GM19397 (cell line): Measurements from ENCODE around the gene CREBBP.

Source experiments
- ATAC-seq: cut with Tn5 transposase; IDR thresholded peaks from one replicate; pipeline ENCODE4 v1.9.1; 2021; ENCODE audit warnings: mild to moderate bottlenecking, moderate library complexity; ENCODE audit not compliant: unreplicated experiment

CREBBP gene

DNA sequence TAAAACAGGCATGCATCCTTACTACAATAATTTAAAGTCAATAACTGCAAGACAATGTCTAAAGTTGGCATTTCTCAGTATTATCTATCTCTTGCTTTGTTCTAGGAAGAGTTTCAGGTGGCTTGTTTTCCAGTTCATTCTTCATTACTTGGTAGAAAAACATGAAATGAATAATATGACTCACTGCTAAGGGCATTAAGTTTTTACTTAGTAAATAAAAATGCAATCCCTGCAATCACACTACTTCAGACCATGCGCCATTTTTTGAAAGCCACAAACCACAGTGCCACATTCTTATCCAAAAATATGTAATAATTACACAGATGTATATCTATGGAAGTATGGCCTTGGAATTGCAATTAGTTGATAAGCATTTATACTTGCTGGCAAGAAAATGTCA, 55.4 kb downstream of the CREBBP start:
- ATAC-seq: no peak

DNA sequence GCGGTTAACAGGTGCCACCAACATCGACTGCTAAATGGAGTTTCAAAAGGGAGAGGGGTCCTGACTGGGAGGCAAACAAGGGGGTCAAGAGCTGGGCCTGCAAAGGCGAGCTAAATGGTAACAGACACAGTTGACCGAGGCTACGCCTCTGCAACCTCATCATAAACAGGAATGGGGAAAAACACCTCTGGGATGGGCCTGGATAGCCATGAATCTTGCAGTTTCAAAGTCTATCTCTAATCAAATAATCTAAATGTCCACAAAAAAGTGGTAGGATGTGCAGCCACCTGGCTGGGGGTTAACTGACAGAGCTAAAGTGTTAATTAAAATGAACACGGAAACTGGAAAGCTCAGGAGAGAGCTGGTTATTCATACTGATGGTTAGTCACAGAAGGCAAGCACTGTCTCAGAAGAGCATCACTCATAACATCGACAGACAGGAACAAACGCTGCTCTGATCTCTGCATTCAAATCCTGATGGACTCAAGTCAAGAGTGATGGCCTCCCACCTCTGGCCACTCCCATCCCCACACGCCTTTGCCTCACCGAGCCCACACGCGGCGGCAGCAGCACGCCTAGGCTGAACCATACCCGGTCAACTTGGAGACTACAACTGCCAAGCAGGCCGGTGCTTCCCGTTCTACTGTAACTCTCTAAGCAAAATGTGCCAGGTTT, 56.3 kb downstream of the CREBBP start:
- ATAC-seq: no peak

DNA sequence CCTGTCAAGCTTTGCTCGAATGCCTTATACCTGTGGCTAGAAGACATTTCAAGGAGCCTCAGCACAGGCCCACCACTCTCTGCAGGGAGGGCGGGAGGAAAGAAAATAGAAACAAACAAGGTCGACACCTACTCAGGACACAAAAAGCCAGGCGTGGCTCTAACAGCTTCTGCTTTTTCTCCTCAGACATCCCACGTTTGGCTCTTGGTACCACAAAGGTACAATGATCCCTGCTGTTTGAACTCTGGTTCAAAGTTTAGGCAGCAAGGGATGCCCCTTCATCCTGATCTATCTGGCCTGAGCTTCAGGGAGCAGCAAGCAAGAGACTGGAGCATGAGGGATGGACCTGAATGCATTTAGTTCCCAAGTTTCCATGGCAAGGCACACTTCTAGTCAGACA, 57.1 kb downstream of the CREBBP start:
- ATAC-seq: no peak

DNA sequence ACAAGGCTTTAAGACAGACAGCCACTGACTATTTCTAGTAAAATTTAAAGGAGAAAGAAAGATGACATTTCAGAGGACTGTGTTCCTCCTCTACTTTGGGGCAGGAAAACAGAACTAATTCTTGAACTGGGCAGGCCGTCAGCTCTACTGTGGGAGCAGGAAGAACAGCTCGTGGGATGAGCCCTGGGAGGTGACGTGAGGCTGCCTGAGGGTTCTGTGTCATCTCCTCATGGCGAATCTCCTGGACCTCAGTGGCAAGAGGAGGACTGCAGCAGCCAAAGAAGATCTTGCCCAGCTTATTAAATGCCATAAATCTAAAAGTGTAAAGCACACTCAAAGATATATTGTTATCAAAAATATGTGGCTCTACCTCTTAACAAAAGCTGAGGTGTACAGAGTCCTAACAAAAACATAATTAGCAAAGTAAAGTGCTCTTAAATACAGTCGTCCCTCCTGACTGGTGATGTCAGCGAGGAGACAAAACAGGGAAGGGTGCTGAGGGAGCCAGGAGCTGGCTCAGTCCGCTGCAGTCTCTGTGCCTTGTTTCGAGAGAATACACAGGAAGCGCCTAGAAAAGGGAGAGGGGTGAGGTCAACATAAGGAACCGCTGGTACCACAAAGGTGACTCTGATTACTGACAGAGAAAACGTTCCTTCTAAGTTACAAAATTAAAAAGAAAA, 58.0 kb downstream of the CREBBP start:
- no peak for ATAC-seq

DNA sequence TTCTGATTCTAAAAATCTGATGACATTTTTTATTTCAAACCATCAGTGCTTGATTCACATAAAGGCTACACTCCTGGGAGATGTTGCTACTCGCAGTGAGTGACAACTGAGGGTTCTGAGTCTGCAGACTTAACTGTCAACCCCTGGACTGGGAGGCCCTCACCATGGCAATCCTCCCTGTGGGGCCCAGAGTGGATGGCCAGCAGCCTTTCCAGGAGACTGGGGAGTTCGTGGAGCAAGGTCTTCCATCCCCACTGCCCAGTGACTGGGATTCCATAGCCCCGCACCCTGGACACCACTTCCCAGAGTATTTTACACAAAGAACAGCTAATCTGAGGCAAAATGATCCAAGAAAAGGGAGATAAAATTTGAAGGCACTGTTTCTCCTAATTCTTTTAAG, 59.3 kb downstream of the CREBBP start:
- ATAC-seq: no peak

DNA sequence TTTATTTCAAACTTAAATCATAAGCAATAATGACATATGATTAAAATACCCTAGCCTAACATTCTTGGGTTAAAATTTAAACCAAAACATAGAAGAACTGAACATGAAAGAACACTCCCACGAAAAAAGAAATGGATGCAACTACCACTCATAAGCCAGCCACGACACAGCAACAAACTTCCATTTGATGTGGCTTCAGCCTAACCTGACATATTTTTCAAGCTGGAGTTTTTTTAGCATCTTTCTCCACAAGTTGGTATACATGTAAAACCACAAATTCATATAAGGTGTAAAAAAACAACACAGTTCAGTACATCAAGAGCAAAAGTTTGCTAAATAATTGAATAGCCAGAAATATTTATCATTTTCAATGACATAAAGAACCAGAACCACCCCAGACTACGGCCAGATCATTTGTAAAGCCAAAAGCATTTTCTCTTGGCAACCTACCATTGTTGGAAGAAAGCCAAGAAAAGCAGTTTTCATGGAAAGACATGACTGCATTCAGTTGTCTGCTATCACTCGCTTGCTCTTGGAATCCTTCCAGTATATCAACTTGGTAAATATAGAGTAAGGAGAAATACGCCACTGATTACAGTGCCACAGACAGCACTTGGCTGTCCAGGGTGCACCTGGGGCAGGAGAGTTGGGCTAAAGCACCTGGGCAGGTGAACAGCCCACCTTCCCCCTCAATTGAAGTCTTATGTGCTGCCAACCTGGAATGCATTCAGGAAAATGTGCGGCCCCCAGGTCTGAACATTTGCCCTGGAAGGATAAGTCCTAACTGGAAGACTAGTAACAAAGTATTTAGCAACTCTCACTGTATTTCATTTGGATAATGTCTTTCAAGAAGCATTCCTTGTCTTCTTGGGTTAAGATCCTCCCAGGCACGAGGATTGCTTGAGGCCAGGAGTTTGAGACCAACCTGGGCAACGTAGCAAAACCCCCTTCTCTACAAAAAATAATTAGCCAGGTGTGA, 60.5 kb downstream of the CREBBP start:
- ATAC-seq: no peak

DNA sequence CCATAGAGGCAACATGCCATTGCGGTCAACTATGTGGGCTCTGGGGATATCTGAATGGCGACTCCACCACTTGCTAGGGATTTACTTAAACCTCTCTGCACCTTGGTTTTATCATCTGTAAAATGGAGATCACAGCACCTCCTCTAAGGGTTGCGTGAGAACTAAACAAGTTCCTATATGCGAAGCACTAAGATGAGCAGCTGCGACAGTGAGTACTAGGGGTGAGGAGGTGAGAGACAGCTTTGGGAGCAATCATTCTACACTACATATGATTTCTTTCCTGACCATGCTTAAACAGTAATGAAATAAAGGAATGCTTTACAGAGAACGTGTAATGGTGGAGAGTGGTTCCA, 61.4 kb downstream of the CREBBP start:
- no peak for ATAC-seq

DNA sequence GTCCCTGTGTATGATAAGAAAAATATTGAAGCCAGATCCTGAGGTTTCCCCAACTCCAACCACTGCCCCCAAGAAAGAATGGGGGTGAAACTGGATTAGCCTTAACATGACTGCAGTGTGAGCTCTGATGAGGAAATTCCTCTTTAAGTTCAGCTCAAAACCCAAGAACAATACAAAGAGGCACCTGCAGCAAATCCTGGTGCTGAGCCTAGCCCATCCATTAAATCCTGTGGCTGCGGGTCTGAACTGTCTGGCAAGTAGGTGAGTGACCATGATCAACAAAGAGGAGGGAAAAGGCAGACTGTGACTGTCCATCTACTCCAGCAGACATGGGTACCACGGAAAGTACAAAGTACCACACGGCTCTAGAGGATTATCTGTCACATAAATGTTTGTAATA, 64.2 kb downstream of the CREBBP start:
- ATAC-seq: no peak

DNA sequence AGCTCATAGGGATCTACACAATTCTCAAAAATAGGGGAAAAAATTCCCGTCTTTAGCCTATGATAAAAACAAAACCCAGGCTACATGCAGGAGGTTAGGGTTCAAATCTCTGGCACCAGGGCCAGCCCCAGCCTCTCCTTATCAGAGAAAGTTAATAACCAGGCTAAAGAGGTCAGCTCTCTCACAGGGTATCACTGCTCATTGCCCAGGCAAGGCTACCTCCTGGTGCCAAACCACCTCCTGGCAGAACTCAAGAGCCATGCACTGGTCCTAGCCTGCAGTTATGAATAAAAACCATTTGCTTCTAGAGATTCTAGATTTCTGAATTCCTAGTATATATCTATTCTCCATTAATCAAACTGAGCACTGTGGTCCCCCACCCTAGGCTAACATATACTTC, 65.8 kb downstream of the CREBBP start:
- no peak for ATAC-seq

DNA sequence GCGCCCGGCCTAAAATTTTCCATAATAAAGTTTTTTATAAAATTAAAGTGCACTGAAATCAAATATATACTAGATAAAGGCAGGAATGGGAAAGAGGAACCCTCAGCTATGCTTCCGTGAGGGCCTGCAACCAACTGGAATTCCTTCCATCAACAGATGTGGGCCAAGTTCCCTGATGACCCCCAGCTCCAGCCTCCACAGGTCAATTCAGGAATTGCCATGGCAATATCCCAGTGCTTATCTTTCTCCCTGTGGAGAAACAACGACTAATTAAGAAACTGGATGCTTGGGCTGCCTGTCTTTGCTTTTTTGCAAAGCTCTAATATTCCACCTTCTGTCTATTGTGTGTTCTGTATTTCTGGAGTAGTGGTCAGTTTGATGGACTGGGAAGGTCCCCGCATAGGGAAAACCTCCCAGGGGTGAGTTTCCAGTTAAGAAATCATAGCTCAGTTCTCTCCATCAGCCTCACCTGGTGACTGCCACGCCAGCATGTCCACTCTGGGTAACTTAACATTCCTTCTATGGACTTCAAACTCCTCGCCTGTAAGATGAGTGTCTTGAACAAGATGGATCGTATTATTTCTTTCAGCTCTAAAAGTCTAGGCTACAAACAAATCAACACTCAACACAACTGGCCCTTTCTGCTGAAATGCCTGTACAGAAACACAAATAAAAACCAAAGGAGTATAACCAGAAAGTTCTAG, 67.9 kb downstream of the CREBBP start:
- no peak for ATAC-seq

DNA sequence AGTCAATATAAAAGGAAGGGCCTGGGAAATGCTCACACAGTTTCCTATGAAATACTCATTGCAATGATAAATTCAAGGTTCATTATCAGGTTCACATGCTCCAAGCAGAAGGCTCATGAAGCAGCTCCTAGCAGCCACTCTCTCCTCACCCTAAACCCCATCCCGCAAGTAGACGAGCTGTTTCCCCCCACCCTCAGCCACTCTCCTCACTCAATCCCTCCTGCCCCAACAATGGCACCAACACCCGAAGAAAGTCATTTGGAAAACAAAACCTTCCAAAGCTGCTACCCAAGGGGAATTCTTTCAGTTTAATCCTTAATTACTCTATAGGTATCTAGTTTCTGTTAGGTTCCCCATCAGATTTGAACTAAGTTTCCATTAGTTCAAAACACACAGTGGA, 69.7 kb downstream of the CREBBP start:
- ATAC-seq: no peak

DNA sequence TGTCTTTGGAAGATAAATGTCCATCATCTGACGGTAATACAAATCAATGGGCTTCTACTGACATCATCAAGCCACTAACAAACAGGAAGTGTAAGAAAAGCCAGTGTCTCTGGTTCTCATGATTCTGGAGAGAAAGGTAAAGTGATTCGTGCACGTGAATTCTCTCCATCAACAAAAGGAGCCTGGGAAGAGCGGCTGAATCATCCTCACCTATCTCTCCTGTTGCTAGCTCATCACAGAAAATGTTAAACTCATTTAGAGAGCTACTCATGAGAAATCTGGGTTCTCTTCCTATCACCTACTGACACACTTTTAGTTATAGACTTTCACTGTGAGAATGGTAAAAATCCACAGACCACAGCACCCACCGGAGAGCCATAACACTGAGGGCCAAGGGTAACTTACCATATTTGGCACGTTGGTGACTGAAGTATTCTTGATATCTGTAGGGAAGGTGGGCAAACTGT, 70.3 kb downstream of the CREBBP start:
- ATAC-seq: no peak

DNA sequence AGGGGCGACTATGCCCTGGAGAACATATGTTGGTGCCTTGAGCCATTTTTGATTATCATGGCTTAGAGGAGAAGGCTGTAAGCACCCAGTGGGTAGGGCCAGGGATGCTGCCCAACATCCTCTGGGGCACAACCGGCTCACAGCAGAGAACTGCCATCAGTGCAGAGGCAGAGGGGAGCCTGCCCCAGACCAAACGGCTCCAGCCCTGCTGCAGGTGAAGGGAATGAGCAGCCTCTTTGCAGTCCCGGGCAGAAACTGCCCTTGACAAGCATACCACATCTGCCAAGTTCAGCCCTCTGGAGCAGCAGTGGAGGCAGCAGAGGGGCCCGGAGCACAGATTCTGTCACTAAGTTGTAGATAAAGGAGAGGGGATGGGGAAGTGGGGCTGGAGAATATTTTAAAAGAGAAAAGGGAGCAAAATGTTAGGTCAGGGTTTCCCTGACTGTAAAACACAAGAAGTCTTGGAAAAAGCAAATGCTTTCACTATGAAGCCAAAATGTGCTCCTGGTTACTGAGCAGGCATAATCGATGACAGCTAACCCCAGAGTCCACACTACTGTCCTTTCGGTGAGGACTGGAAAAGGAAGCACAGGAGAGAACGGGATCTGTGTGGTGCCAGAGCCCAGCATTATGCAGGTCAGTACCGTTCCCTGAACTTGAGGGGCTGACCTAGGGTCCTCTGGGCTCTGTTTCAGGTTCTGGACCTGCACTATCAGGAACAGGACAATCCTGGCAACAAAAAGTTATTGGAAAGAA, 72.0 kb downstream of the CREBBP start:
- no peak for ATAC-seq

DNA sequence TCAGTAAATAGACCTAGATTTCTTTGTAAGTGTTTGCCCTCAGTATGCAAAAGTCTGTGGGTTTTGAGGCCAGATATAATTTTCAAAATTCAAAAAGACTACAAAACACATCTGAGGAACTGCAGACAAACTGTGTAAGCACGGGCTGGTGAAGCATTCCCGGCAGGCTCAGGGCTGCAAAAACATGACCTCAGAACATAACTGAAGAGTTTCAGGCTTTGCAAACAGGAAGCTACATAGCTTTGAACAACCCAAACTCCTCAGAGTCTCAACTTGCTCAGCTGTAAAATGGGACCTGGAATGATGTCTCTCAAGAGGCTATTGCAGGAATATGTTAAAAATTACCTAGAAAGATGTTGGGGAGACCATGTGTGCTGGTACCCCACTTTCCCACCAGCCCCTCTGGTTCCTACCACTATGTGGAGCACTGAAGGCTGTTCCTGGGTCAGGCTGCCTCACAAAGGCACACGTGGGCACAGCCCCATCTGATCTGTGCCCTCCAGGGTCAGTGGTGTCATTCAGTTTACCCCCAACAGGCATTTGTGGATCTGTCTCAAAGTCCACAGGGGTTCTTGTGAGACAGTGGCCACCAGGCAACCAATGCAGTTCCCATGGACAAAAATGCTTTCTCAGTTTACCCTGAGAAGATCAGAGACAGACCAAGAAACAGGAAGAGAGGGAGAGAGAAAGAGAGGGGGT, 72.9 kb downstream of the CREBBP start:
- no peak for ATAC-seq

DNA sequence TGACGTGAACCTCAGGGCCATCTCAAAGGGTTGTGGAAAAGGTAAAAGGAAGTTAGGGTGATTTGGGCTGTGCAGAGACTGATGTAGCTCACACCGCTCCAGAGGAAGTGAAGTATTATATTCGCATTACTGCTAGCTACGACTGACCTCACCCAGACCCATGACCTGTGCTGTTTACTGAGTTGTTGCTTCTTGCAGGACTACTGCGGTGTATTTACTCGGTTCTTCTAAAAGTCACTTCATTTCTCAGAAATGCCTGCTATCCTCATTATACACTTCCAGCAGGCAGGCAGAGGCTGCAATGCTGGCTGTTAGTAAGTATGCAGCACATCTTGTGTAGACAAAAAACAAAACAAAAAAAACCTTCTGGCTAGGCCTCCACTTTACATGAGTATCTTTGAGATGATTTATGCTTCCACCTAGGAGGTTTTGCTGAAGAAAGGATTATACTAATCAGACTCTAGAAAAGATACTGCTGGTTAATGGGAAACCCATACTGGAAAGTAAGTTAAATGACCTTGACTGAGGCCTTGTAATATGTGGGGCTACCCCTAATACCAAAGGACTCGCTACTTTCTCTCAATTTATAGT, 76.0 kb downstream of the CREBBP start:
- no peak for ATAC-seq

DNA sequence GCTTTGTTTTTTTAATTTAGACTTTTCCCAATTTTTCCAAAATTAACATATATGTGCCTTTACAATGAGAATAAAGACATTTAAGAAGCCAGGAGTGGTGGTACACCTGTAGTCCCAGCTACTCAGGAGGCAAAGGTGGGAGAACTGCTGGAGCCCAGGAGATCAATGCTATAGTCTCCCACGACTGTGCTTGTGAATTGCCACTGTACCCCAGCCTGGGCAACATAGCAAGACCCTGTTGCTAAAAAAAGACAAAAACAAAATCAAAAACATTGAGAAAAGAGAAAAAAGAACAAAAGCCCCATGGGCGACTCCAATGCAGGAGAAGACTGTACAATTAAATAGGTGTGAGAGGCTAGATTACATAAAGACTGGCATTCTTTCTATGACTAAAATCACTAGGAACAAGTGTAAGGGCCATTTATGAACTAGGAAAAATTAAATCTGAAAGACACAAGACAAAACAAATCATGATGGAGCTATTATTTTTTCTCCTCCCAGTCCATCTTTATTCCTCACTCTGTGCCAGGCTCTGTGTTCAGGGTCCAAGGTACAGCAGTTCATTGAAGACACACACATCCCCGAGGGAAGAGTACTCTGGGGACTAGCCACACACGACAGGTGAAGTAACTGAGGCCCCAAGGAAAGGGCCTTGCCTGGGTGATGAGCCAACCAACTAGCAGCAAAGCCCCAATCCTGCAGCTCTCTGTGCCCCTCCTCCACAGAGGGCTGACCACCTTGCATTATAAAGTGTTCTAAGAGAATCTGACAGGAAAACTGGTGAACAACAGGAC, 79.8 kb downstream of the CREBBP start:
- no peak for ATAC-seq

DNA sequence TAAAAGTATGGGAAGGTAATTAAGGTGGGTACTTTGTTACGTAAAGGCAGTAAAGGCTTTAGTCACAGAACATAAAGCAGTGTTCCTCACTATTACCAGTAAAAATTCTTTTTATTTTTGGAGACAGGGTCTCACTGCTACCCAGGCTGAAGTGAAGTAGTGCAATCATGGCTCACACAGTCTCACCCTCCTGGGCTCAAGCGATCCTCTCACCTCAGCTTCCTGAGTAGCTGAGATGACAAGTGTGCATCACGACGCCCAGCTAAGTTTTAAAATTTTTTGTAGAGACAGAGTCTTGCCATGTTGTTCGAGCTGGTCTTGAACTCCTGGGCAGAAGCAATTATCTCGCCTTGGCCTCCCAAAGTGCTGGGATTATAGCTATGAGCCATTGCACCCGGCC, 80.5 kb downstream of the CREBBP start:
- ATAC-seq: no peak

DNA sequence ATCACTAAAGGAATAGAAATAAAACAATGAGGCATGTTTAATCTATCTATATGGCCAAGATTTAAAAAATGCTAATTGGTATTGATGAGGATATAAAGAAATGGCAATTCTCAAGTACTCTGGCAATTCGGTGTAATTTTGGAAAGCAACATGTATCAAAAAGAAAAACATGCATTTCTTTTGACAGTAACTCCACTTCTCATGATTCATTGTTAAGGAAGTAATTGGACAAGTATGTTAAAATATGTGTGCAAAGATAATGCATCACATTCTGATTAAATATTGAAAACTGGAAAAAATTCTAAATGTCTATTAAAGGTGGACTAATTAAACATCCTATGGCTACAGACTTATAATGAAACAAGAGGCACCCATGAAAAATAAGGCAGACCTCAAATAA, 81.2 kb downstream of the CREBBP start:
- no peak for ATAC-seq

DNA sequence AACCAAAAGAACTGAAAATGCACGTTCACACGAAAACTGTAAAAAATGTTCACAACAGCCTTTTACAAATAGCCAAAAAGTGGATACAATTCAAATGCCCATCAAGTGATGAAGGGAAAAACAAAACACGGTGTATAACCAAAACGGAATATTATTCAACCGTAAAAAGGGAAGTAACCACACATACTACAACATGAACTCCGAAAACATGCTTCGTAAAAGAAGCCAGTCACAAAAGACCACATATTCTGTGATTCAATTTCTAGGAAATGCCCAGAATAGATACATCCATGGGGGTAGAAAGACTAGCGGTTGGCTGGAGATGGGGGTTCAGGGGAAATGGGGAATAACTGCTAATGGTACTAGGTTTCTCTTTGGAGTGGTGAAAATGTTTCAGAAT, 81.7 kb downstream of the CREBBP start:
- ATAC-seq: no peak
